Measurements from ENCODE around the gene NUP43.
"Not testable (repeated sequence)": the region's sequence is repeated elsewhere in the genome, so short reads cannot be mapped to it uniquely, and the experiment has no call there.

Gene NUP43
- long read RNA-seq, donor 1, partial matches to known transcripts, result 0 of 5 reads
- long read RNA-seq, donor 1, other reads (novel, unspliced or antisense), result 0 of 5 reads
- long read RNA-seq, donor 2, partial matches to known transcripts, result 6 of 10 reads
- long read RNA-seq, donor 2, other reads (novel, unspliced or antisense), result 0 of 10 reads
- long read RNA-seq, donor 3, partial matches to known transcripts, result 0 of 1 reads
- long read RNA-seq, donor 3, other reads (novel, unspliced or antisense), result 0 of 1 reads
- long read RNA-seq, donor 4, transcript NUP43-201 (8 exons, 3,874 nt), result major isoform, 5 of 12 reads
- long read RNA-seq, donor 4, partial matches to known transcripts, result 7 of 12 reads
- long read RNA-seq, donor 4, other reads (novel, unspliced or antisense), result 0 of 12 reads
- long read RNA-seq, donor 5, transcript NUP43-201 (8 exons, 3,874 nt), result major isoform, 9 of 14 reads
- long read RNA-seq, donor 5, partial matches to known transcripts, result 5 of 14 reads
- long read RNA-seq, donor 5, other reads (novel, unspliced or antisense), result 0 of 14 reads
- long read RNA-seq, donor 6, partial matches to known transcripts, result 0 of 3 reads
- long read RNA-seq, donor 6, other reads (novel, unspliced or antisense), result 0 of 3 reads
- long read RNA-seq, donor 7, transcript NUP43-201 (8 exons, 3,874 nt), result major isoform, 7 of 15 reads
- long read RNA-seq, donor 7, partial matches to known transcripts, result 8 of 15 reads
- long read RNA-seq, donor 7, other reads (novel, unspliced or antisense), result 0 of 15 reads
- long read RNA-seq, donor 8, partial matches to known transcripts, result 5 of 9 reads
- long read RNA-seq, donor 8, other reads (novel, unspliced or antisense), result 0 of 9 reads

- peak; percentile 79 for DNase-seq
These were observed at the start of gene NUP43 for GRCh38 chr6:149746147-149746946. NUP43 (minus strand) TSS chr6:149746529; CDS start chr6:149746495, 34 bp downstream.

DNA sequence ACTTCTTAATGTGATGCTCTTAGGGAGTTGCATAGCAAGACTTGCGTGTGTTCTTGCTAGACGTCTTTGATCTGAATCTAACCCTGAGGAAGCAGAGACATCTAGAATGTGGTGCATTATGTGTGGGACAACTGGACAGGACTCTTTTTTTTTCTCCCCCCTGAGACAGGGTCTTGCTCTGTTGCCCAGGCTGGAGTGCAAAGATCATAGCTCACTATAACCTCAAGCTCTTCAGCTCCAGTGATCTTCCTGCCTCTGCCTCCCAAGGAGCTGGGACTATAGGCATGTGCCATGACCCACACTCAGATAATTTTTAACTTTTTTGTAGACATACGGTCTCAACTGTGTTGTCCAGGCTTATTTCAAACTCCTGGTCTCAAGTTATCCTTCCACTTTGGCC, 37.2 kb upstream of the NUP43 start:
- DNase-seq, result no peak

DNA sequence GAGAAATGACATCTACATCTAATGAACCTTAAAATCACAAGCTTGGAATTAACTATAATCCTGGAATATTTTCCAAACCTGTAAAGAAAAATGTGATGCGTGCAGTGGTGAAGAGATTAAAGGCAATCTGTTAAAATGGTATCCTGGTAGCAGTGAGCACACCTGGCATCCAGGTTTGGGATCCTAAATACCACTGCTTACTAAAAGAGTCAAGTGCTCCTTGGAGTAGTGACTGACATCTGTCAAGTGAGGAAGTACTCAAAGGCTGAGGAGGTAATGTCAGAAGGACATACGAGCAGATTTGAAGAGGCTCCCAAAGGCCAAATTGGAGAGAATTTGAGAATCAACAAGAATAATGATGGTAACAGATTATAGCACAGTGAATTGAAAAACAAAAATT, 36.0 kb upstream of the NUP43 start:
- DNase-seq, result no peak

- DNase-seq, result no peak
These were observed 35.4 kb upstream of the NUP43 start for GRCh38 chr6:149781715-149782114.

GRCh38 chr6:149779644-149779963, 33.3 kb upstream of the NUP43 start:
- DNase-seq, result no peak

DNA sequence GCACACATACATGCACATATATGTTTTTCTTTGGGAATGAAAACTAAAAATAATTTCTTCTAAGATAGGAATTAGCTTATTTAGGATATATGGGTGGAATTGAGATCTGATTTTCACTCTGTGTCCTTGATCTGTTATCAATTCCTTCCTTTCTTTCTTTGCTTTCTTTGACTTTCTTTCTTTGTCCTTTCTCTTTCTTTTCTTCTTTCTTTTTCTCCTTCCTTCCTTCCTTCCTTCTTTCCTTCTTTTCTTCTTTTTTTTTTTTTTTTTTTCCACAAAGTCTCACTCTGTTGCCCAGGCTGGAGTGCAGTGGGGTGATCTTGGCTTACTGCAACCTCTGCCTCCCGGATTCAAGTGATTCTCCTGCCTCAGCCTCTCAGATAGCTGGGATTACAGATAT, 31.3 kb upstream of the NUP43 start:
- DNase-seq, result no peak

DNA sequence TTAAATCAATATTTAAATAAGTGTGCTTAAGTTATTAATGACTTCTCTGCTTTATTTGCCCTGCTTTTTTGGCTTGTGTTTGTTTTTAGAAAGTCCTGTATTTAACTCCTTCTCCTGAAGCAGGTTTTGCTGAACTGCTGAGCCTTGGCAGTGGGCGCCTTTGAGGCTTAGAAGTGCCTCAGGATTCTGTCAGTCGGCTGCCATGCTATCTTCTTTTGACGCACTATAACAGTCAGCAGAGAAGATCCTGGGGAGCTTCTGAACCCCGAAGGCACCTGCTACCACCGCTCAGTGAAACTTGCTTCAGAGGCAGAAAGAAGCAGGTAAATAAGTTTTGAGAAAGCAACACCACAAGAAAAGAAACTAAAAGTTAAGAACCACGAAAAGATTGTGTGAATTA, 25.6 kb upstream of the NUP43 start:
- no peak for DNase-seq

GRCh38 chr6:149771185-149771584, 24.9 kb upstream of the NUP43 start:
- DNase-seq, result no peak

GRCh38 chr6:149769676-149770075, 23.3 kb upstream of the NUP43 start:
- no peak for DNase-seq

DNA sequence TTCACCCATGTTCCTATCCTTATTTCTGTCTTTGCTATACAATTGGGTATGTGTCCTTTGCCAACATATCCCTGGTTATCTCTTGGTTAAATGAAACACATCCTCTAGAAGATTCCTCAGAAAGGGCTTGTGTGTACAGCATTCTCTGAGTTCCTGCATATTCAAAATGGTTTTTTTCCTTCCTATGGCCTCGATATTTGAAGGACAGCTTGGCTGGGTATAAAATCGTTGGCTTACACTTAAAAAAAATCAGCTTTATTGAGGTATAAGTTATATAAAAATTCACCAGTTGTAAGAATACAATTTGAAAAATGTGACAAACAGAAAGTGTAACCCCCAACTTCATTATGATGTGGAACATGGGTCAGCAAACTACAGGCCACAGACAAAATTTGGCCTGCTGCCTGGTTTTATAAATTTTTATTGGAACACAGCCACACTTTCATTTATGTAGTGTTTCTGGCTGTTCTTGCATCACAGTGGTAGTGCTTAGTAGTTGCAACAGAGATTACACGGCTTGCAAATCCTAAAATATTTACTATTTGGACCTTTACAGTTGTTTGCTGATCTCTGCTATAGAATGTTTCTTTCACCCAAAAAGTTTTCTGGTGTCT, 19.9 kb upstream of the NUP43 start:
- DNase-seq, result no peak

- DNase-seq, result no peak
These were observed 17.5 kb upstream of the NUP43 start for GRCh38 chr6:149763866-149764265.

DNA sequence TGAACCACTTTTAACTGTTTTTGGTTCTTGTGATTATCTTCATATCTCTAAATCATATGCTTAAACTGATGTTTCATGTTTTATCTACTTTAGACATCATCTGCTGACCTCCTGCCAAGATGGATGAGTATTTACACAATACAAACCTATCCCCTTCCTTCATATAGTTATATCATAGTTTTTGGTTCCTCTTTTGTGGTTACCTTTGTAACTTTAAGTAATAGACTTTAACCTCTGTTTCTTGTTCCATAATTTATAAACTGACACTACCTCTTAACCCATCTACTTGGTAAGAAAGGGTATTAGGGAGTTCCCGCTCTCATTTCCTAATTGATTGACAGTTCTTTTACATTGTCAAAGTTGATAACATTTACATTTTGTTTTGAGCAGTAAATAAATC, 15.1 kb upstream of the NUP43 start:
- DNase-seq, result no peak

DNA sequence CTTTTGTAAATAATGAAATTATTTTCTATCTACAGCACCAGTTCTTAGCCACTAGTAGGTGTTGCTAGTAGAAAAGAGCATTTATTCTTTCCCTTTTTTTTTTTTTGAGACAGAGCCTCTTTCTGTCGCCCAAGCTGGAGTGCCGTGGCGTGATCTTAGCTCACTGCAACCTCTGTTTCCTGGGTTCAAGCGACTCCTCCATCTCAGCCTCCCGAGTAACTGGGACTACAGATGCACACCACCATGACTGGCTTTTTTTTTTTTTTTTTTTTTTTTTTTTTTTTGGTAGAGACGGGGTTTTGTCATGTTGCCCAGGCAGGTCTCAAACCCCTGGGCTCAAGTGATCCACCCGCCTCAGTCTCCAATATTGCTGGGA, 9.9 kb upstream of the NUP43 start:
- no peak for DNase-seq

DNA sequence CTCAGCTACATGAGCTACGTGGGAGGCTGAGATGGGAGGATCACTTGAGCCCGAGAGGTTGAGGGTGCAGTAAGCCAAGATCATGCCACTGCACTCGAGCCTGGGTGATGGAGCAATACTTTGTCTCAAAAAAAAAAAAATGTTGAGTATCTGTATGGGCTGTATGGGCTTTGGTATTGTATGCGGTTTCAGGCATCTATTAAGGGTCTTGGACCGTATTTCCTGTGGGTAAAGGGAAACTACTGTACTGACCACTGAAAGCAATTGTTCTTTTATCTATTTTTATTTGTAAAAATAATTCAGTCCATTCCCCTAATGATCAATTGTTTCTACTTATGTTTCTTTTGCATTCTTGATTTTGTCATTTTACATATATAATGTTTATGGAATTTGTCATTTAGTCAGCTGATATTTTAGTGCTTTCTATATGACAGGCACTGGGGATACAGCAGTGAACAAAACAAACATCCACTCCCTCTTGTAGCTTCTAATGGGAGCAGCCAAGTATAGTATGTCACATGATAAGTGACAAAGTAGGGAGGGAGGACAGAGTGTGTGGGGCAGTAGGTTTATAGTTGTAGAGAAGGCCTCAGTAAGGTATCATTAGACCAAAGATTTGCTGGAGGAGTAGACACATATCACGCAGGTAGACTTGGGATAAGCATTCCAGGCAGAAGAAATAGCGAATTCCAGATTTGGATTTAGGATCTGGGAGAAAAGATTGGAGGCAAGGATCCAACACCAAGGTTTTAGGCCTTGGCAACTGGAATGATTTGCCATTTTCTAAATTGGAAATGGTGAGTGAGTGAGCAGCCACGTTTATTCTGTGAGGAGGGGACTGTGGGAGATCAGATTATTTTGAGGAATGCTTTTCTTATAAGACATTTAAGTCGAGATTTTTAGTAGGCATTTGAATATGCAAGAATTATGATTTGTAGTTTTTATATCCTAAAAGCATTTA, 9.3 kb upstream of the NUP43 start:
- no peak for DNase-seq

- DNase-seq, result no peak
These were observed 8.2 kb upstream of the NUP43 start for GRCh38 chr6:149754548-149754947.

GRCh38 chr6:149753374-149753637, 7.0 kb upstream of the NUP43 start:
- not testable (repeated sequence) for DNase-seq

GRCh38 chr6:149752600-149753373, 6.5 kb upstream of the NUP43 start:
- DNase-seq, result no peak

GRCh38 chr6:149751920-149752319, 5.6 kb upstream of the NUP43 start:
- not testable (repeated sequence) for DNase-seq

GRCh38 chr6:149751239-149751638, 4.9 kb upstream of the NUP43 start:
- DNase-seq, result no peak

DNA sequence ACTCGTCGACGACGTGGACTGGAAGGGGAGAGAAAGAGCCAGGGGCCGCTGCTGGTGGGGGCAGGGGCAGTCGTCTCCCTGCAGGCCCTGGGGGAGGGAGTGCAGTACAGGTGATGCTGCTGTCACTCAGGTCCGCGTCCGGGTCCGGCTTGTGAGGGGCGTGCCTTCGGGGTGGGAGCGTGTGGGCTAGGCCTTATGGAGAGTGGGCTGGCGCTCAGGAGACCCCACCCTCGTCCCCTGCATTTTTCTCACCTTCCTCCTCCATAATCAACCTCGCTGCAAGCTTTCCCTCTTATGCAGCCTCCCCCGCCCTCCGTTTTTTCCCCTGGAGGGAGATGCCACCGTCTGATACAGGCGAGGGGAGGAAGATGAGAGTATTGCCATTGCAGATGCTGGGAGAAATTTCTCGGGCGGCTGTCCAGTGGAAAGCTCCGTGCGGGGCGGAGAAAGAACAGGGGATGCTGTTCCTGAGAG, 3.8 kb upstream of the NUP43 start:
- DNase-seq, result no peak

Data from right kidney (tissue), 9 donors.